Large intestine (tissue), 3 donors: ENCODE results near the gene APP. TPM values are rescaled to one million over a fixed set of nuclear protein-coding genes. Genes with fewer than 3 reads are reported as not detected.

Source experiments
- DNase-seq, 2 donors: peaks; one replicate each; pipeline versions ENCODE4 v3.0.0 to v3.0.0-alpha.2; 2013
- H3K27ac ChIP-seq: one replicate; pipeline ENCODE4 v1.5.1; 2013; ENCODE audit warnings: low read length
- H3K27me3 ChIP-seq: 2 replicates; pipeline ENCODE4 v1.6.1; 2013; ENCODE audit warnings: low read length; ENCODE audit not compliant: control insufficient read depth, insufficient read depth
- H3K36me3 ChIP-seq: 2 replicates; pipeline ENCODE4 v1.6.1; 2013; ENCODE audit warnings: low read length; ENCODE audit not compliant: control insufficient read depth, insufficient read depth
- H3K4me1 ChIP-seq: one replicate; pipeline ENCODE4 v1.6.1; 2013; ENCODE audit warnings: low read length; ENCODE audit not compliant: control insufficient read depth, insufficient read depth
- H3K4me3 ChIP-seq: one replicate; pipeline ENCODE4 v1.5.1; 2013; ENCODE audit warnings: low read length
- H3K9me3 ChIP-seq: one replicate; pipeline ENCODE4 v1.6.1; 2013; ENCODE audit warnings: mild to moderate bottlenecking, low read depth, low read length, moderate library complexity; ENCODE audit not compliant: control insufficient read depth
- WGBS: methylation state at CpG from one replicate; pipeline ENCODE4 v1.1.5; 2013; ENCODE audit warnings: low lambda C conversion rate; ENCODE audit not compliant: insufficient coverage; 5-methylcytosine and 5-hydroxymethylcytosine counted together
- polyA plus RNA-seq: library from polyadenylated mRNA; unstranded; fragments of 120-200 nt; gene quantifications from one replicate; pipeline ENCODE4 v1.2.1, GENCODE V29; 2013

APP gene
- polyA plus RNA-seq, 1 donor, result 265 TPM

DNA sequence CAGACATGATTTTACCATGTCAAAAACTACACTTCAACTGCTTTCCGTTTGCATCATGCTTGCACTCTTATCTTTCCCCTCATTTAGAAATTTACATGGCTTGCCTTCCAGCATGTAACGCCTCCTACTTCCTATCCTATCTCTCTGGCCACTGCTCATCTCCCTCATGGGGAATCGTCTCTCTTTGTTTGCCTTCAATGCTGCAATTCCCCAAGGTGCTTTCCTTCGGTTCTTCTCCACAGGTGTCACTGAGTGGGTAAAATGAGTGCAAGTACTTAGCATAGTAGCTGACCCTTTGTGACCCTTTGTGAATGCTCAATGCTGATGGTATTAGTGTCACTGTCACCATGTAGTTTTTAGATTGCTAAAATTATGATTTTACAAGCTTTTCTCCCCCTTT lies 63.1 kb downstream of the APP start:
- H3K9me3 ChIP-seq, result no peaks in the 10 kb centered on the region
- H3K27me3 ChIP-seq, result no peaks in the 10 kb centered on the region
- 94% methylated on average over 2 of the region's 4 CpGs for WGBS
- H3K36me3 ChIP-seq, result peaks cover 28% of the 10 kb centered on the region
- H3K27ac ChIP-seq, result no peak overlapping the region
- no peak overlapping the region for H3K4me3 ChIP-seq
- H3K4me1 ChIP-seq, result no peaks in the 10 kb centered on the region
- DNase-seq, result no peak

DNA sequence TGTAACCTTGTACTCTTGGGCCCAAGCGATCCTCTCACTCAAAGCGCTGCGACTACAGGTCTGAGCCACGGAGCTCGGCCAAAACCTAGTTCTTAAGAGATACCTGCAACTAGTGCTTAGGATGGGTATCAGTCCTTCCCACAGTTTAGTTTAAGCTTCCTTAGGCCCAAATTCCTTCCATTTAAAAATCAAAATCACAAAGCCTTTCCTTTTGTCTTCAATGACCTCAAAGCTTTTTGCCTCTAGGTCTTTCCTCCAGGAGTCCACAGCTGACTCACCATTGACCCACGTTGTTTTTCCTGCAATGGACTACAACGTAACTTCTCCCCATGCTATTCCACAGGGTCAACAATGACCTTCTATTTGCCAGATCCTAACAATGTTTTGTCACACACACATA lies 64.0 kb downstream of the APP start:
- H3K36me3 ChIP-seq, result peaks cover 28% of the 10 kb centered on the region
- DNase-seq, result no peak
- H3K4me1 ChIP-seq, result no peaks in the 10 kb centered on the region
- H3K4me3 ChIP-seq, result no peak overlapping the region
- no peaks in the 10 kb centered on the region for H3K9me3 ChIP-seq
- WGBS, result no CpG with 5 or more reads among the region's 7 CpGs
- H3K27me3 ChIP-seq, result no peaks in the 10 kb centered on the region
- H3K27ac ChIP-seq, result no peak overlapping the region

- Histone ChIP-seq H3K36me3 (peaks cover 23% of the 10 kb centered on the region), H3K4me3 (no peak overlapping the region), H3K27me3 (no peaks in the 10 kb centered on the region), H3K27ac (no peak overlapping the region), H3K4me1 (peaks cover under 1% of the 10 kb centered on the region), H3K9me3 (no peaks in the 10 kb centered on the region)
- DNase-seq, result no peak
- no CpG with 5 or more reads among the region's 5 CpGs for WGBS
Measured at GRCh38 chr21:26105819-26106218, 64.8 kb downstream of the APP start.

- no peaks in the 10 kb centered on the region for H3K27me3 ChIP-seq
- no peaks in the 10 kb centered on the region for H3K9me3 ChIP-seq
- peaks cover 3% of the 10 kb centered on the region for H3K4me1 ChIP-seq
- no peak for DNase-seq
- WGBS, result 83% methylated on average over 1 of the region's 2 CpGs
- H3K27ac ChIP-seq, result no peak overlapping the region
- H3K4me3 ChIP-seq, result no peak overlapping the region
- H3K36me3 ChIP-seq, result peaks cover 7% of the 10 kb centered on the region
Measured at GRCh38 chr21:26100573-26100972, 70.0 kb downstream of the APP start.

DNA sequence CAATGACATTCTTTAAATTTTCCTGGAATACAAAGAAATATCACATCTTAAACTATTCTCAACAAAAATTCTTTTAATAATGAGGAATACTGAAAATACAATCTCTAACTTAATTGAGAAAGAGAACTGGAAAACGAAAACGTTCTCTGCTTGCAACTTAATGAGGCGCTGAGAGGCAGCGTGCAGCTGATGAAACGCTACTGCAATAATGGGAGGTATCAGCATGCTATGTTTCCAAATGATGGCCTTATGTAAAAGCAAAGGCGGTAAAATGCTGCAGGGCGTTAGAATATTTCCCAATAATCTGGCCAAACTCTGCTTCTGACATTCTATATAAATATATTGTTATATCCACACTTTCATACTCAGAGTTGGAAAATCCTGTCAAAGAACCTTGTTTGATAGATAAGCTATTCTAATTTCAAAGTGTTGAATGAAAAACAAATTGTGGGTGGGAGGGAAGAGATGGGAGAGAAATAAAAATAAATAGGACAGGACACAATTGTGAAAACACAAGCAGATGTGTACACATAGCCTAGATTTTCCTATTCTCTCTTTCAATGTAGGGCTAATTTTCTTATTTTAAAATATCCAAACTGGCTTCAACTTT lies 70.9 kb downstream of the APP start:
- Histone ChIP-seq H3K4me3 (no peak overlapping the region), H3K27me3 (no peaks in the 10 kb centered on the region), H3K4me1 (peaks cover 3% of the 10 kb centered on the region), H3K9me3 (no peaks in the 10 kb centered on the region), H3K27ac (no peak overlapping the region), H3K36me3 (peaks cover 6% of the 10 kb centered on the region)
- no peak for DNase-seq
- no CpG with 5 or more reads among the region's 7 CpGs for WGBS

DNA sequence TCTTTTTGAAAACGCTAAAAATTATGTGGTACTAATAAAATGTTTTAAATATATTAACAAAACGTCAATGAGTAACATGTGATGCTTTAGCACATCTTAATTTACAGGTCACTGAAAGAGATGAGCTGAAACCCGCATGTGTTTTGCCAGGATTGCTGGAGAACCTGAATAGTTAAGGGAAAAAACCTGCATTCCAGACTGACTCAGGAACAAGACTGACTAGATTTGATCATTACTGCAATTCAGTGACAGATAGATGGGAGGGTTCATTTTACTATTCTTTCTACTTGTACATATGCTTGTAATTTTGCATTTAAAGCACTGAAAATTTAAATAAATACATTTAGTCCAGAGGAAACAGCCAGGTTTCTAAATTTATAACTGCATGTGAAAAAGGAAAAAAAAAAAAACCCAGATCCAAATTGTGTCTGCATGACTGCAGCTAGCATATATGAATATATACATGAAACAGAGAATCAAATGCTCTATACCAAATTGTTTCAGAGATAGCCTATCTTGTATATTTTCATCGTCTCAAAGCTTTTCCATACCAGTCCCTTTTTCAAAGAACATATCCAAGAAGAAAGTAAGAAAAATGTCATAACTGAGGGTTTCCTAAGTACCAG lies 71.7 kb downstream of the APP start:
- no peaks in the 10 kb centered on the region for H3K9me3 ChIP-seq
- 95% methylated on average over 3 of the region's 4 CpGs for WGBS
- H3K4me1 ChIP-seq, result peaks cover 3% of the 10 kb centered on the region
- DNase-seq, result no peak
- H3K27ac ChIP-seq, result no peak overlapping the region
- H3K27me3 ChIP-seq, result no peaks in the 10 kb centered on the region
- H3K36me3 ChIP-seq, result peaks cover 3% of the 10 kb centered on the region
- no peak overlapping the region for H3K4me3 ChIP-seq

DNA sequence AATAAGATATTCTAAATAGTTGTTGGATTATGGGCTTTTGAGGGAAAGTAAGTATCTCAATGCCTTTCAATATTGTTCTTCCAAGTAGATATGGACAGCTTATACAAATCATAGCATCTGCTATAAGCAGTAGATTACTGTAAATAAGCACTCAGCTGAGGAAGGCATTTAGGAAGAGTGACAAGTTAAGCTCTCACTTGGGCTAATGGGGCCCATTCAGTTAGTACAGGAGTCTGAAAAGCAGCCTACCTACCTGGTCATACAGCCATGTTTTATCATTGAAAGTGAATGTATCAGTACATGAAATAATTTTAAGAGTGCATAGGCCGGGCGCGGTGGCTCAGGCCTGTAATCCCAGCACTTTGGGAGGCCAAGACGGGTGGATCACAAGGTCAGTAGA lies 73.1 kb downstream of the APP start:
- H3K4me3 ChIP-seq, result no peak overlapping the region
- WGBS, result no CpG with 5 or more reads among the region's 4 CpGs
- no peak overlapping the region for H3K27ac ChIP-seq
- no peaks in the 10 kb centered on the region for H3K27me3 ChIP-seq
- H3K36me3 ChIP-seq, result no peaks in the 10 kb centered on the region
- DNase-seq, result no peak
- no peaks in the 10 kb centered on the region for H3K9me3 ChIP-seq
- H3K4me1 ChIP-seq, result peaks cover 3% of the 10 kb centered on the region

- Histone ChIP-seq H3K27me3 (no peaks in the 10 kb centered on the region), H3K36me3 (no peaks in the 10 kb centered on the region), H3K4me1 (peaks cover 3% of the 10 kb centered on the region), H3K27ac (no peak overlapping the region), H3K4me3 (no peak overlapping the region), H3K9me3 (no peaks in the 10 kb centered on the region)
- 96% methylated on average over 5 of the region's 13 CpGs for WGBS
- DNase-seq, result no peak
Measured at GRCh38 chr21:26096494-26097371, 73.8 kb downstream of the APP start.

- no peak overlapping the region for H3K4me3 ChIP-seq
- no peak overlapping the region for H3K27ac ChIP-seq
- H3K36me3 ChIP-seq, result no peaks in the 10 kb centered on the region
- DNase-seq, result no peak
- H3K4me1 ChIP-seq, result no peaks in the 10 kb centered on the region
- no peaks in the 10 kb centered on the region for H3K9me3 ChIP-seq
- H3K27me3 ChIP-seq, result no peaks in the 10 kb centered on the region
- WGBS, result no CpG with 5 or more reads among the region's 7 CpGs
Measured at GRCh38 chr21:26095131-26095530, 75.4 kb downstream of the APP start.

DNA sequence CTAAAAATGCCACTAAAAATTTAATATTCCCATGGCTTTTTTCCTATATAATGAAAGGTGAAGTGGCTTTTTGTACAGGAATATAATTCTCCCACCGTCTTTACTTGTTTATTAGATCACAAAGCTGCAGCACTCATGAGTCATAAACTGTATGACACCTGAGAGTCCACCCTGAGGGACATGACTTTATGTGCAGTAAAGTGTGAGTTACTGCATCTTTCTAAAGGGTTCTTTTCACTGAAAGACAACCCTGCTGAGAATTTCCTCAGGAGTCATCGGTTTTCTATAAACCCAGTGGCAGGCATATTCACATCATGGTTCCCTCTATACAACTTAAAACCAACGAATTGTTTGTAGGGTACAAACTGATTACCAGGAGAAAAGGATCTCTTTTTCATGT lies 77.4 kb downstream of the APP start:
- H3K36me3 ChIP-seq, result peaks cover 4% of the 10 kb centered on the region
- no peaks in the 10 kb centered on the region for H3K4me1 ChIP-seq
- H3K27ac ChIP-seq, result no peak overlapping the region
- H3K4me3 ChIP-seq, result no peak overlapping the region
- DNase-seq, result no peak
- H3K27me3 ChIP-seq, result no peaks in the 10 kb centered on the region
- H3K9me3 ChIP-seq, result no peaks in the 10 kb centered on the region
- WGBS, result 80% methylated on average over 1 of the region's 3 CpGs
